NT2/D1 (cell line): Measurements from ENCODE around the gene PFKM.

ENCODE experiments used
- YY1 ChIP-seq: IDR thresholded peaks from 2 replicates; pipeline ENCODE4 v1.6.1; 2011; ENCODE audit not compliant: insufficient read length, insufficient read depth
- ZNF274 ChIP-seq: IDR thresholded peaks from 2 replicates; pipeline ENCODE4 v1.6.1; 2011; ENCODE audit warnings: mild to moderate bottlenecking, low read depth, low read length

DNA sequence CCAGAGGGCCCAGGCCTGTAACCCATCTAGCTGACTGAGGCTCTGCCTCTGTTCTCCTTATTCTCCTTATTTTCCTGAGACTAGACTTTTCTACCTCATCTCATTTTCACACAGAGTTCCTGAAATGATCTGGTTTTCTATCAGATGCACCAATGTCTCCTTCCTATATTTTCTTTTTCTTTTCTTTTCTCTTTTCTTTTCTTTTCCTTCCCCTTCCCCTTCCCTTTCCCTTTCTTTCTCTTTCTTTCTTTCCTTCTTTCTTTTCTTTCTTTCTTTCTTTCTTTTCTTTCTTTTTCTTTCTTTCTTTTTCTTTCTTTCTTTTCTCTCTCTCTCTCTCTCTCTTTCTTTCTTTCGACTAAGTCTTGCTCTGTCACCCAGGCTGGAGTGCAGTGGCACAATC lies 61.3 kb downstream of the PFKM start:
- TF ChIP-seq YY1 (no peak), ZNF274 (no peak)
